GM08714 (cell line): ENCODE results near the gene SERPINB7.

ENCODE experiments used
- H3K4me3 ChIP-seq: fragments of 200-500 bp; sonication (Bioruptor generic); 2 replicates; pipeline ENCODE4 v1.5.1; 2014; ENCODE audit warnings: mild to moderate bottlenecking, low read length, inconsistent platforms
- ZNF274 ChIP-seq: IDR thresholded peaks from 2 replicates; pipeline ENCODE4 v1.6.1; 2012; ENCODE audit warnings: mild to moderate bottlenecking, low read depth, low read length

Gene SERPINB7

DNA sequence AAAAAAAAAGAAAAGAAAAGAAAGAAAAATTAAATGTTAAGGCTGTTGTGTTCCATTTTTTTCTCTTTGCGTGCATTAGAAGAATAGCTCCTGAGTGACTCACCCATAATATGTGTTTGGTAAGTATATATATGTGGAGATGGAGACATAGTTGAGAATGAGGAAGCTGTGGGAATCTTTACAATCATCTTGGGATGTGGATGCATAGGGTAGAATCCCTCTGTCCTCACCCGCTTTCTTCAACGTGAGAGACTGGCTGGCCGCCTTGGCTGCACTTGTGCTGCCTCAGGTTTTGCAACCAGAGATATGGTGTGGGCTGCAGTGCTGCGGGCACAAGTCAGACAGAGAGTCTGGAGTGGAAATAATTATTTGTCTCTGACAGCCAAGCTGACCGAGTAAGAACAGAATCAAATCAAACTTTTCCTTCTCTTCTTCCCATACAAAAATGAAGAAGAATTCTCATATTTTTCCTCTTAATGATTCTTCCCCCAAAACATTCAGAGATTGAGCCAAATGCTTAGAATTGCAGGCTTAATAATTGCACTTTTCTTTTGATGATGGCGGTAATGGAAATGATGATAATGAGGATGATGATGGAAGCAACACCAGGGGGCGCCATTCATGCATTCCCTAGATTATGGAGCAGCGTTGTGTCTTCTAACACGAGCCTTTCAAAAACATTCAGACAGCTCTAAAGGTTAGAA lies 48.5 kb downstream of the SERPINB7 start:
- no peak for TF ChIP-seq ZNF274

DNA sequence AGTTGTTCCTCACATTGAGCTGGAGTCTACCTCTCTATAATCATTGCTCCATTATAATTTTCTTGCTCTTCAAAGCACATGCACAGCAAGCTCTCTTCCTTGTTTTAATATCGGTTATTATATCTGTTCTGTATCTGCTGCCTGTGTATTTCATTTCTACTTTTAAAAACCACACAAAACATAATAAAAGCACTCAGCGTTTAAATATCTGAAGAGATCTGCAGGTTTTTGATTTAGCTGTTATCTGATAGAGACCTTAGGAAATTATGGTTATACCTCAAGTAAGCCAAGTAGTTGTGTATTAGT lies 49.0 kb downstream of the SERPINB7 start:
- TF ChIP-seq ZNF274 = no peak
- H3K4me3 ChIP-seq = no peak overlapping the region

More for the DNA sequence above, 48.5 kb downstream of the SERPINB7 start:
- no peak overlapping the region for H3K4me3 ChIP-seq

GRCh38 chr18:63828120-63828519 lies 52.9 kb downstream of the SERPINB7 start:
- H3K4me3 ChIP-seq = no peak overlapping the region
- no peak for TF ChIP-seq ZNF274

GRCh38 chr18:63828656-63829055 lies 53.4 kb downstream of the SERPINB7 start:
- H3K4me3 ChIP-seq = no peak overlapping the region
- TF ChIP-seq ZNF274 = no peak

DNA sequence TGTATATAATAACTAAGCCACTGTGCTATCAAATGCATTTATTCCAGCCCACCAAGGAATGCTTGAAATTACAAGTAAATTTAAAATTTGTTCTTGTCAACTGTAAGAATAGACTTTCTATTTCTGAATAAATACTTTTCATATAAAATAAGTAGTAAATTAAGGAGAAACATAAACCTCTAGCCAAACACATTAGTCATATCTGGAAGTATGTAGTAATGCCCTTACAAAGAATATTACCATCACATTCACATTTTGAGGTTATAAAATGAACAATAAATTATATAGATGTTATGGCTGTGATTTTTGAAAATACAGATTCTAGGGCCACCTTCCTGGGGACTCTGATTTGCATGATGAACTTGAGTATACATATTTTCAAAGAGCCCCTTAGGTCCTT lies 54.7 kb downstream of the SERPINB7 start:
- no peak overlapping the region for H3K4me3 ChIP-seq
- no peak for TF ChIP-seq ZNF274

DNA sequence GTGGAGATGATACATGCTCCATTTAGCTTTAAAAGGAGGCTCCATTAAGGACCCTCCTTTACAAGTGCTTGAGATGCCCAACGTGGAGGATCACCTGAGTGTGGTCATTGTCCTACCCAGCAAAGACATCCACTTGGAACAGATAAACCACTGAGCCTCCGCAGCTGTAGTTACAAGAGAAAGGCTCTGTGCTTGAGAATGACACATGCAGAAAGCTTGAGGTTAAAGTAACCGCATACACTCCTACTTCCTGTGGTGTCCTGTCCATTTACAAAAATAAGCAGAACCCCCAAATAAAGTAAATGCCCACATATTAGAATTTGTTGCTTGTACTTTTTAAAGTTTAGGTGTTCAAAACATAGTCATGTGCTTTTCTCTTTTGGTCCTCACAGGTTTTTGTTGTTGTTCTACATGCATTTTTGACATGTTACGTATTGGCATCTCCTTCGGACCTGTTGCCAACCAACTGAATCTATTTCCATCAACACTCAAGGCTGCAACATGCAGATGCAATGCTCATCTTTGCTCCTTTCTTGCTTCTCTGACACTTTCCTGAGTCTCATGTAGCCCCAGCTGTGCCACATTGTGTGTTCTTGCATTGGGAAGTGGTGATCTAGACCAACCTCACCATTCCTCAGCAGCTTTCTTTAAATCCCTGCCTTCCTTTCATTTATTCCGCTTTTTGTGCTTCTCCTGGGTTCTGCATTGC lies 56.0 kb downstream of the SERPINB7 start:
- no peak for TF ChIP-seq ZNF274
- H3K4me3 ChIP-seq = no peak overlapping the region

GRCh38 chr18:63832470-63832869 lies 57.3 kb downstream of the SERPINB7 start:
- H3K4me3 ChIP-seq = no peak overlapping the region
- no peak for TF ChIP-seq ZNF274

GRCh38 chr18:63834471-63835113 lies 59.4 kb downstream of the SERPINB7 start:
- no peak overlapping the region for H3K4me3 ChIP-seq
- TF ChIP-seq ZNF274 = no peak

- no peak for TF ChIP-seq ZNF274
- H3K4me3 ChIP-seq = no peak overlapping the region
These were observed 61.2 kb downstream of the SERPINB7 start for GRCh38 chr18:63836456-63836855.

DNA sequence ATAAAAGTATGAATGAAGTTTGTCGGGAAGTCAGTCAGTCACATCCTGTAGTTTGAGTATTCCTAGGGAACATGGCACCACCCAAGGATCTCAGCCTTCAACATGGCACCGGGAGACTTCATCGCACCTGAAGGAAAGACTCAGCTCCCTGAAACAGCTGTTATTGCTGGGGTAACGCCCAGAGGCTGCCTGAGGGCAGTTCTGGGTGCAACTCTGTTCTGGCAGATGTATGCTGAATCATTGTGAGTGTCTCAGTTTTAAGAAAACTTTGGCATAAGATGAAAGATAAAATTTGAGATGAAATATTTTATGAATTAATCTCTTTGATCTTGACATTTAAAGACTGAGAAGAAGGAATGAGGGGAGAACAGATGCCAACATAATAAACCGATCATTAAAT lies 62.4 kb downstream of the SERPINB7 start:
- no peak for TF ChIP-seq ZNF274
- no peak overlapping the region for H3K4me3 ChIP-seq

- no peak for TF ChIP-seq ZNF274
- H3K4me3 ChIP-seq = no peak overlapping the region
These were observed 67.8 kb downstream of the SERPINB7 start for GRCh38 chr18:63843008-63843407.

GRCh38 chr18:63844254-63844653 lies 69.0 kb downstream of the SERPINB7 start:
- no peak overlapping the region for H3K4me3 ChIP-seq
- TF ChIP-seq ZNF274 = no peak

DNA sequence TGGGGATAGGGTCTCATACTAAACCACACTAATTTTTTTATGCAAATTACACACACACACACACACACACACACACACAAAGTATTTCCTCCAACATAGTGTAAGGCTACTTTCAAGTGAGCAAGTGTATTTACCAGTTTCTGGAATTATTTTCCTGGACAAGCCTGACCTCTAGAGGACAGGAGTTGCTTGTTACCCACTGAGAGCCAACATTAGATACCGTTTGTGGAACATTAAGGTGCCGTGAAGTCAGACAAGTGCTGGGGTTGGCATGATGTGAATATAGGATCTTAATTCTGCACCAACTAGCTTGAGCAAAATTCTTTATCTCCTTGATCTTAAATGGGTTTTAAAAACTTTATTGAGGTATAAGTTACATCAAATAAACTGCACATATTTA lies 72.9 kb downstream of the SERPINB7 start:
- no peak overlapping the region for H3K4me3 ChIP-seq
- no peak for TF ChIP-seq ZNF274

DNA sequence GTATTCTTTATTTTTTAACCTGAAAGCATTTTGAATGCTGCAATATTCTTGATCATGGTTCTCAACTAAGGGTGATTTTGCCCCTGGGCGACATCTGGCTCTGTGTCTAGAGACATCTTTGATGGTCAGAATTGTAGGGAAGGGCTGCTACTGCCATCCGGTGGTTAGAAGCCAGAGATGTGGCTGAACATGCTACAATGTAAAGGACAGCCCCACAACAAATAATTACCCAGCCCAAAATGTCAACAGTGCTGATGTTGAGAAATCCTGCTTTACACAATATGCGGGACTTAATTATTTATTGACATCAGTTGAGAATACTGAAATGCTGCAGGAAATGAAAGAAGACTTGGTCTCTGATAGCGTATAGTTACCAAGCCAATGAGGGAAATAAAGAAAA lies 74.8 kb downstream of the SERPINB7 start:
- no peak overlapping the region for H3K4me3 ChIP-seq
- no peak for TF ChIP-seq ZNF274

DNA sequence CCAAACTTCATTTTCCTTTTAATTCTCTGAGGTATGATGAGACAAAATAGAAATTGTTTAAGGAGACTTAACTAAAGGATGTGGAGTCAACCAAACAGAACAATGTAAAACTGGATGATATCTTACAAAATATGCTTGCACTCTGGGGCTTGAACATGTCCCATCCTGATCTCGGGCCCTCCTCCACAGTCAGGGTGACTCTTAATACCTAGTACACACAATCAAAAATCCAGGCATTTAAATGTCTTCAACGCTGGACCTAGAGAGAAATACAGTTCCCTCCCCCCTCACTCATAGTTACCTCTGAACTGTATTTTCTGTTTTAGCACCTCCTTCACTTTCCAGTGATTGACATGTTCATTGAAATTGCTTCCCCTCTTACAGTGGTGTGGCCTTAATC lies 75.4 kb downstream of the SERPINB7 start:
- TF ChIP-seq ZNF274 = no peak
- H3K4me3 ChIP-seq = no peak overlapping the region
